H9 (cell line): ENCODE measurements around the gene TCFL5. TPM values are rescaled to one million over a fixed set of nuclear protein-coding genes. Genes with fewer than 3 reads are reported as not detected.

Experiments
- DNase-seq: peaks from one replicate; pipeline ENCODE4 v3.0.0-alpha.2; 2017
- H2AFZ ChIP-seq: one replicate; pipeline ENCODE4 v1.6.1; 2013; ENCODE audit warnings: mild to moderate bottlenecking, low read length, control low read depth, moderate library complexity
- H2AK5ac ChIP-seq: 2 replicates; pipeline ENCODE4 v1.6.1; 2013; ENCODE audit warnings: low read length, control low read depth, mixed read lengths; ENCODE audit not compliant: insufficient read length
- H2BK120ac ChIP-seq: one replicate; pipeline ENCODE4 v1.6.1; 2013; ENCODE audit warnings: low read depth, mild to moderate bottlenecking, low read length, control low read depth, inconsistent platforms; ENCODE audit not compliant: poor library complexity, severe bottlenecking
- H2BK12ac ChIP-seq: 2 replicates; pipeline ENCODE4 v1.6.1; 2013; ENCODE audit warnings: low read length, control low read depth, mixed read lengths, low read depth; ENCODE audit not compliant: insufficient read length
- H2BK15ac ChIP-seq: 2 replicates; pipeline ENCODE4 v1.6.1; 2013; ENCODE audit warnings: low read depth, low read length, control low read depth
- H2BK20ac ChIP-seq: one replicate; pipeline ENCODE4 v1.6.1; 2013; ENCODE audit warnings: low read depth, mild to moderate bottlenecking, low read length, control low read depth, inconsistent platforms; ENCODE audit not compliant: poor library complexity, severe bottlenecking
- H2BK5ac ChIP-seq: 2 replicates; pipeline ENCODE4 v1.6.1; 2013; ENCODE audit warnings: low read length, control low read depth, mixed read lengths; ENCODE audit not compliant: insufficient read length
- H3K14ac ChIP-seq: 2 replicates; pipeline ENCODE4 v1.6.1; 2013; ENCODE audit warnings: low read length, control low read depth; ENCODE audit not compliant: insufficient read depth
- H3K18ac ChIP-seq: 2 replicates; pipeline ENCODE4 v1.6.1; 2013; ENCODE audit warnings: low read depth, mild to moderate bottlenecking, mixed read lengths, low read length, control low read depth; ENCODE audit not compliant: insufficient read length
- H3K23ac ChIP-seq: 2 replicates; pipeline ENCODE4 v1.6.1; 2013; ENCODE audit warnings: low read length, control low read depth, mixed read lengths, low read depth; ENCODE audit not compliant: insufficient read length
- H3K23me2 ChIP-seq: 2 replicates; pipeline ENCODE4 v1.6.1; 2013; ENCODE audit warnings: low read depth, mild to moderate bottlenecking, mixed read lengths, low read length, control low read depth; ENCODE audit not compliant: insufficient read length, poor library complexity, severe bottlenecking
- H3K27ac ChIP-seq: 2 replicates; pipeline ENCODE4 v1.5.1; 2013; ENCODE audit warnings: low read length, control low read depth, mixed read lengths, low read depth; ENCODE audit not compliant: insufficient read length
- H3K27me3 ChIP-seq: 2 replicates; pipeline ENCODE4 v1.6.1; 2013; ENCODE audit warnings: low read length, control low read depth, inconsistent platforms; ENCODE audit not compliant: insufficient read depth
- H3K4ac ChIP-seq: 2 replicates; pipeline ENCODE4 v1.6.1; 2013; ENCODE audit warnings: low read depth, mild to moderate bottlenecking, control low read depth, inconsistent platforms, low read length, moderate library complexity
- H3K4me1 ChIP-seq: 2 replicates; pipeline ENCODE4 v1.6.1; 2013; ENCODE audit warnings: low read length, control low read depth, inconsistent platforms; ENCODE audit not compliant: insufficient read depth
- H3K4me2 ChIP-seq: 2 replicates; pipeline ENCODE4 v1.6.1; 2013; ENCODE audit warnings: low read length, control low read depth, mixed read lengths; ENCODE audit not compliant: insufficient read length, insufficient read depth
- H3K56ac ChIP-seq: 2 replicates; pipeline ENCODE4 v1.6.1; 2013; ENCODE audit warnings: low read depth, mild to moderate bottlenecking, mixed read lengths, low read length, control low read depth; ENCODE audit not compliant: insufficient read length
- H3K79me1 ChIP-seq: 2 replicates; pipeline ENCODE4 v1.6.1; 2013; ENCODE audit warnings: low read depth, mild to moderate bottlenecking, moderate library complexity, low read length, control low read depth, inconsistent platforms; ENCODE audit not compliant: insufficient read depth, poor library complexity, severe bottlenecking
- H3K79me2 ChIP-seq: 2 replicates; pipeline ENCODE4 v1.6.1; 2013; ENCODE audit warnings: low read length, control low read depth, inconsistent platforms; ENCODE audit not compliant: insufficient read depth
- H3K9ac ChIP-seq: 2 replicates; pipeline ENCODE4 v1.6.1; 2013; ENCODE audit warnings: low read length, control low read depth, mixed read lengths; ENCODE audit not compliant: insufficient read length; ENCODE audit errors: extremely low read depth
- H3K9me3 ChIP-seq: one replicate; pipeline ENCODE4 v1.6.1; 2013; ENCODE audit warnings: low read depth, low read length, inconsistent platforms; ENCODE audit not compliant: control insufficient read depth
- H3T11ph ChIP-seq: one replicate; pipeline ENCODE4 v1.6.1; 2013; ENCODE audit warnings: mild to moderate bottlenecking, low read length, control low read depth, inconsistent platforms
- H4K20me1 ChIP-seq: one replicate; pipeline ENCODE4 v1.6.1; 2013; ENCODE audit not compliant: control insufficient read depth, insufficient read length, insufficient read depth
- H4K5ac ChIP-seq: 2 replicates; pipeline ENCODE4 v1.6.1; 2013; ENCODE audit warnings: low read depth, mild to moderate bottlenecking, mixed read lengths, low read length, control low read depth; ENCODE audit not compliant: insufficient read length
- H4K8ac ChIP-seq: replicated peaks from 2 replicates; pipeline ENCODE4 v1.6.1; 2013; ENCODE audit warnings: low read length, control low read depth, mixed read lengths, low read depth; ENCODE audit not compliant: insufficient read length
- H4K91ac ChIP-seq: 2 replicates; pipeline ENCODE4 v1.6.1; 2013; ENCODE audit warnings: low read depth, mild to moderate bottlenecking, moderate library complexity, mixed read lengths, low read length, control low read depth; ENCODE audit not compliant: insufficient read length
- H3K27ac Mint-ChIP-seq, 3 experiments: 2 replicates in 2 of 3; 3 replicates in 1 of 3; pipeline ENCODE4 v1.8.0; 2020 to 2021; ENCODE audit warnings: mixed read lengths in 3 of 3, mild to moderate bottlenecking in 1 of 3, moderate library complexity in 1 of 3
- H3K27me3 Mint-ChIP-seq: 2 replicates; pipeline ENCODE4 v1.8.0; 2021; ENCODE audit warnings: low read depth, mild to moderate bottlenecking, moderate library complexity, mixed read lengths
- H3K36me3 Mint-ChIP-seq, 3 experiments: 2 replicates in 2 of 3; 3 replicates in 1 of 3; pipeline ENCODE4 v1.8.0; 2020 to 2021; ENCODE audit warnings: low read depth in 3 of 3, mixed read lengths in 3 of 3; ENCODE audit not compliant: insufficient read depth in 1 of 3
- H3K4me1 Mint-ChIP-seq, 2 experiments: 2 replicates each; pipeline ENCODE4 v1.8.0; 2020; ENCODE audit warnings: mixed read lengths in 2 of 2
- H3K4me3 Mint-ChIP-seq, 2 experiments: 2 replicates in 1 of 2; 3 replicates in 1 of 2; pipeline ENCODE4 v1.8.0; 2020 to 2021; ENCODE audit warnings: mild to moderate bottlenecking in 2 of 2, mixed read lengths in 2 of 2, moderate library complexity in 1 of 2
- H3K9me3 Mint-ChIP-seq, 2 experiments: 2 replicates in 1 of 2; 3 replicates in 1 of 2; pipeline ENCODE4 v1.8.0; 2020; ENCODE audit warnings: mild to moderate bottlenecking in 2 of 2, mixed read lengths in 2 of 2, moderate library complexity in 1 of 2
- WGBS: extraction: QIAGEN DNeasy Blood & Tissue Kit; methylation state at CpG from one replicate; pipeline ENCODE4 v1.1.7; 2013; ENCODE audit warnings: missing lambda C conversion rate, low lambda C conversion rate, mixed read lengths; ENCODE audit not compliant: insufficient read length; ENCODE audit errors: extremely low coverage; 5-methylcytosine and 5-hydroxymethylcytosine counted together
- total RNA-seq: library from RNA; stranded (reverse); gene quantifications from 2 replicates; pipeline ENCODE4 v1.2.1, GENCODE V29; 2021
- TF ChIP-seq, protein P1 (sequence below): fragments of 200-600 bp; sonication (generic); conservative IDR thresholded peaks from 3 replicates; pipeline ENCODE4 v1.8.0; 2021; ENCODE audit warnings: antibody characterized with exemption, mild to moderate bottlenecking

The TCFL5 gene
- total RNA-seq, 1 experiment from 2014 or later = 16.4 TPM

DNA sequence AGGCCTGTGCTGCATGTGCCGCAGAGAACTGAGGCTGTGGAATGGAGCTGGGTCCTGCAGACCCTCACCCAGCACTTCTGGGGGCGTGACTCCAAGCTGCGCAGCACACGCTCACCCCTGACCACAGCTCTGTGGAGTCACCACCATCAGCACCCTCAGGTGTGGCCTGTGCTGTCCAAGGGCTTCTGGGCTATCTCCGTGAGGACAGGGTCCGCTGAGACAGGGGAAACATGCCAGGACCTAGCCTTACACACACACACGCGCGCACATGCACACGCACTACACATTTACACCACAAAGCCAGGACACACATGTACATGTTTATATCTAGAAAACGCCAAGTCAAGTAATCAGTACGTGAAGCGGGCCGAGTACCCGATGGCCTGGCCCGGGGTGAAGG, 26.8 kb upstream of the TCFL5 start:
- no peak overlapping the region for H3K4me2 ChIP-seq
- peaks cover 58 to 90% (median 61%) of the 10 kb centered on the region in 3 experiments for H3K36me3 Mint-ChIP-seq

More for the DNA sequence above, 26.8 kb upstream of the TCFL5 start:
- Mint-ChIP-seq H3K4me1 (peaks cover 24 to 28% of the 10 kb centered on the region in 2 experiments), H3K27ac (peak overlapping the region in 1 of 3 experiments; percentile 91; a peak in 1 of 7 replicates), H3K9me3 (no peaks in the 10 kb centered on the region), H3K4me3 (no peak overlapping the region), H3K27me3 (no peaks in the 10 kb centered on the region)
- Histone ChIP-seq H2AK5ac (no peak overlapping the region), H3T11ph (no peak overlapping the region), H4K5ac (no peak overlapping the region), H2BK5ac (no peak overlapping the region), H2BK15ac (no peak overlapping the region), H3K23me2 (no peaks in the 10 kb centered on the region), H3K9me3 (no peaks in the 10 kb centered on the region), H3K27ac (no peak overlapping the region), H3K18ac (no peak overlapping the region), H2BK120ac (no peak overlapping the region), H3K14ac (no peak overlapping the region), H2AFZ (no peak overlapping the region), H4K8ac (no peak overlapping the region), H3K56ac (no peak overlapping the region), H2BK20ac (no peak overlapping the region), H3K27me3 (no peaks in the 10 kb centered on the region), H3K4ac (no peak overlapping the region), H2BK12ac (no peak overlapping the region), H4K20me1 (no peaks in the 10 kb centered on the region), H4K91ac (no peak overlapping the region), H3K79me1 (no peaks in the 10 kb centered on the region), H3K4me1 (no peaks in the 10 kb centered on the region; the same call in 1 of the 2 replicates), H3K9ac (no peak overlapping the region), H3K23ac (no peak overlapping the region), H3K79me2 (no peaks in the 10 kb centered on the region)
- WGBS = no CpG with 5 or more reads among the region's 16 CpGs
- no peak for DNase-seq
- TF ChIP-seq, protein P1, sequence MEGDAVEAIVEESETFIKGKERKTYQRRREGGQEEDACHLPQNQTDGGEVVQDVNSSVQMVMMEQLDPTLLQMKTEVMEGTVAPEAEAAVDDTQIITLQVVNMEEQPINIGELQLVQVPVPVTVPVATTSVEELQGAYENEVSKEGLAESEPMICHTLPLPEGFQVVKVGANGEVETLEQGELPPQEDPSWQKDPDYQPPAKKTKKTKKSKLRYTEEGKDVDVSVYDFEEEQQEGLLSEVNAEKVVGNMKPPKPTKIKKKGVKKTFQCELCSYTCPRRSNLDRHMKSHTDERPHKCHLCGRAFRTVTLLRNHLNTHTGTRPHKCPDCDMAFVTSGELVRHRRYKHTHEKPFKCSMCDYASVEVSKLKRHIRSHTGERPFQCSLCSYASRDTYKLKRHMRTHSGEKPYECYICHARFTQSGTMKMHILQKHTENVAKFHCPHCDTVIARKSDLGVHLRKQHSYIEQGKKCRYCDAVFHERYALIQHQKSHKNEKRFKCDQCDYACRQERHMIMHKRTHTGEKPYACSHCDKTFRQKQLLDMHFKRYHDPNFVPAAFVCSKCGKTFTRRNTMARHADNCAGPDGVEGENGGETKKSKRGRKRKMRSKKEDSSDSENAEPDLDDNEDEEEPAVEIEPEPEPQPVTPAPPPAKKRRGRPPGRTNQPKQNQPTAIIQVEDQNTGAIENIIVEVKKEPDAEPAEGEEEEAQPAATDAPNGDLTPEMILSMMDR = no peak
